ENCODE data around the gene GNAL.

GNAL gene

GRCh38 chr18:11809895-11810294, 120.8 kb downstream of the GNAL start:
- DNase-seq (ENCODE audit: low spot score) = no peak

GRCh38 chr18:11810379-11810778, 121.3 kb downstream of the GNAL start:
- DNase-seq (ENCODE audit: low spot score) = no peak

DNA sequence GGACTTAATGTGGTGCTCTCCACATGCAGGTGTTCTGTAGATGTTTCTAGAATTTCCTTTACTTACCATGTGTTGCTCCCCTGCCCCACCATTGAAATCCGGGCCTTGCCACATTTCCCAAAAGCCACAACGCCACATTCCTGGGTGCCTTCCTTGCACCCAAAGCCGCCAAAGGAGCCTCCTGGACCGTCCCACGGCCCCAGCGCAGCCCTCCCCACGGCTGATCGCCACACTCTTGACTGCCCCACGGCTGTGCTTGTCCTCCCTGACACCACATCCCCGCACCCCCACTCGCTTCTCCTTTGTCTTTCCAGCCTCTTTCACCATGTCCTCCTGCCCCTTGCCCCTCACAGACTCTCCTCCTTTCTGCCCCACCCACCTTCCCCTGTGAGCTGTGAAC, 121.9 kb downstream of the GNAL start:
- no peak for DNase-seq (ENCODE audit: low spot score)

GRCh38 chr18:11817229-11817628, 128.2 kb downstream of the GNAL start:
- no peak for DNase-seq (ENCODE audit: low spot score)

- no peak for DNase-seq (ENCODE audit: low spot score)
Measured at GRCh38 chr18:11818486-11819203, 129.6 kb downstream of the GNAL start.

GRCh38 chr18:11819938-11820337, 130.9 kb downstream of the GNAL start:
- no peak for DNase-seq (ENCODE audit: low spot score)

- no peak for DNase-seq (ENCODE audit: low spot score)
Measured at GRCh38 chr18:11820697-11821096, 131.6 kb downstream of the GNAL start.

- DNase-seq (ENCODE audit: low spot score) = no peak
Measured at GRCh38 chr18:11821208-11821607, 132.1 kb downstream of the GNAL start.

GRCh38 chr18:11821643-11822237, 132.7 kb downstream of the GNAL start:
- DNase-seq (ENCODE audit: low spot score) = no peak

- no peak for DNase-seq (ENCODE audit: low spot score)
Measured at GRCh38 chr18:11823545-11823944, 134.5 kb downstream of the GNAL start.

DNA sequence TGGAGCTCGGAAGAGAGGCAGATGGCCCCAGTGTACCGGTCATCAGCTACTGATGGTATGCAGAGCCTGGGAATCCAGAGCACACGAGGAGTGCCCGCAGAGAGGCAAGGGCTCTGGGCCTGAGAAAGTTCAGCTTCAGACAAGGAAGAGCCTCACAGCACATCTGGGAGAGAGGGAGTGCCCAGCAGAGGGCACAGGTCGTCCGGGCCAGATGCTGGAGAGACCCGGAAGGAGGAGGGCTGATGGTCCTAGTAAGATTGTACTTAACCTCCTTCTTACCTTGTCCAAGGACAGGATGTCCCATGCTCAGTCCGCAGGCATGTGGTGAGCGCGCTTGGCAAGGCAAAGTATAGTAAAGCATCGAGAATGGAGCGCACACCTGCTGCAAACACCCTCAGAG, 137.8 kb downstream of the GNAL start:
- DNase-seq (ENCODE audit: low spot score) = no peak

- DNase-seq (ENCODE audit: low spot score) = no peak
Measured at GRCh38 chr18:11828786-11829432, 139.8 kb downstream of the GNAL start.

DNA sequence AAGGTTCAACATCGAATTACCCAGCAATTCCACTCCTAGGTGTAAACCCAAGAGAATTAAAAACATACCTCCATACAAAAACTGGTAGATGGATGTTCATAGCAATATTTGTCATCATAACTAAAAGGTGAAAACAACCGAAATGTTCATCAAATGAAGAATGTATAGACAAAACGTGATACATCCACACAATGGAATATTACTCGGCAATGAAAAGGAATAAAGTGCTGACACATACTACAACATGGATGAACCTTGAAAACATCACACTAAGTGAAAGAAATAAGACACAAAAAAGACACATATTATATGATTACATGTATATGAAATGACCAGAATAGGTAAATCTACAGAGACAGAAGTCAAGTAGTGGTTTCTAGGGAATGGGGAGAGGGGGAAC, 141.5 kb downstream of the GNAL start:
- DNase-seq (ENCODE audit: low spot score) = no peak

DNA sequence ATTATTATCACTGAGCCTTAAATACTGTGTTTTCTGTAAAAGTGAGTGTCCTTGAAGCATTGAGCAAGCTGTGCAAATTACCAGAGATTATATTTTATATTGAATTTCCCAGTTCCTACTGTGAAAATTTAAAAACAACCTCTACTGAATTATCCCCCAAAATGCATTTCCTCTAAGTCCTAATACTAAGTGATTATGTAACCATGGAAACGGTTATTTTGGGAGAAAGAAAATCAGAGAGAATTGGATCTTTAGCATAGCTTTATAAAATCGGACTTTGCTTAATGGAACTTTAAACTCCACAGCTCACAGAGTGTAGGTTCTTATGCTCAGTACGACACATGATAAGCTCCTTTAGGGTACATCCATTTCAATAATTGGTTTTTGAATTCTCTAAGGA, 142.9 kb downstream of the GNAL start:
- DNase-seq (ENCODE audit: low spot score) = no peak

DNA sequence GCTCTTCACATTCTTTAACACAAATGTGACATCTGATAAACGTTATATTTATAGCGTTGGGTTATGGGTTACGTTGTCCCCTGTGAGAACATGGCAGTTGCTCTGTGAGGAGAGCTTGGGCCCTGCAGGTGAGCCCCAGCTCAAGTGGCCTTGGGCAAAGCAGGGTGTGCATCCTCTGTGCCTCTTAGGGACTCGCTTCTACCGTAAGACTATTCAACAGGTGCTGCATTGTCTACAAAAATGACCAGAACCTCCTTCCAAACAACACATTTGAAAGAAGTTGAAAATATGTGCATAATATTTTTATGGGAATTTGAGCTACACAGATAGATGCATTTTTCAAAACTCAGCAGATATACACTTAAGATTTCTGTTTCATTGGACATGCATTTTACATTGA, 145.7 kb downstream of the GNAL start:
- no peak for DNase-seq (ENCODE audit: low spot score)

DNA sequence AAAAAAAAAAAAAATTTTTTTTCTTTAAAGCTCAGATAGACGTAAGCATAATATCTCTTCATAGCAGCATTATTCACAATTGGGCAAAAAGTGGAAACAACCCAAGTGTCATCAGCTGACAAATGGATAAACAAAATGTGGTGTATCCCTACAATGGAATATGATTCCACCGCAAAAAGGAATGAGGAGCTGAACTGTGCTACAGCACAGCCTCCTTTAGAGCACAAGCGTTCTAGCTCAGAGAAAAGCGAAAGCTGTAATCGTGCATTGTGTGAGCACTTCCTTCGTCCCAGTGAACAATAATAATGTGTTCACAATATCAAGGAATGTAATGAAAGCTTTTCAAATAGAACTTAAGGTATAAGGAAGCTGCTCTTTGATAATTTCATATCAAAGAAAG, 150.5 kb downstream of the GNAL start:
- no peak for DNase-seq (ENCODE audit: low spot score)

- no peak for DNase-seq (ENCODE audit: low spot score)
Measured at GRCh38 chr18:11840493-11840892, 151.4 kb downstream of the GNAL start.

GRCh38 chr18:11842562-11842961, 153.5 kb downstream of the GNAL start:
- no peak for DNase-seq (ENCODE audit: low spot score)

DNA sequence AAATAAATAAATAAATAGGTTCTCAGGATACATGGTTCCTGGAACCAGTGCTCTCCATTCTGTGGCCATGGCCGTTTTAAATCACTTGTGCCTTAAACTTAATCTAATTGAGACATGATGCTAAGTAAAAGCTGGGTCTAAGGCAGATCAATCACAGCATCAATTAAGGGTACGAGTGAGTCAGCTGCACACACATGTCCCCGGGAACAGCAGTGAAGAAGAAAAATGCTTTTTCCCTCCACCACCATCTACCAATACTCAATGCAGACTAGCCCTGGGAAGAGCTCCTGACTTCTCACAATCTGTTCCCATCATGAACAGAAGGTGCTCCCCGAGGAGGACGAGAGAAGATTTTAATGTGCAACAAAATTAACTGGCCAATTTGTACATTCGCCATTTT, 155.4 kb downstream of the GNAL start:
- no peak for DNase-seq (ENCODE audit: low spot score)

DNA sequence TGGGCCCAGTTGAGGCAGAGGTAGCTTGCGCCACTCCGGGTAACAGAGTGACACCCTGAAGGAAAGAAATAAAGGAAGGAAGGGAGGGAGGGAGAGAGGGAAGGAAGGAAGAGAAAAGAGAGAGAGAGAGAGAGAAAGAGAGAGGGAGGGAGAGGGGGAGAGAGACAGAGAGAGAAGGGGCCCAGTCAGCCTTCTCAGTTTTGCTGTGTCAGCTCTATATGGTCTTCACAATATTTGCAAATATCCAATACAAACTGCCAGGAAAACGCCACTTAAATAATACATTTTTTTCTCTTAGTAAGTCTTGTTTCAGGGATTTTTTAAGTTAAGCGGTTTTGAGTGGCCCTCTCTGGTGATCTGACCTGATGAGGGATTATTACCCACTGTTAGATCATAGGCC, 156.6 kb downstream of the GNAL start:
- no peak for DNase-seq (ENCODE audit: low spot score)

DNA sequence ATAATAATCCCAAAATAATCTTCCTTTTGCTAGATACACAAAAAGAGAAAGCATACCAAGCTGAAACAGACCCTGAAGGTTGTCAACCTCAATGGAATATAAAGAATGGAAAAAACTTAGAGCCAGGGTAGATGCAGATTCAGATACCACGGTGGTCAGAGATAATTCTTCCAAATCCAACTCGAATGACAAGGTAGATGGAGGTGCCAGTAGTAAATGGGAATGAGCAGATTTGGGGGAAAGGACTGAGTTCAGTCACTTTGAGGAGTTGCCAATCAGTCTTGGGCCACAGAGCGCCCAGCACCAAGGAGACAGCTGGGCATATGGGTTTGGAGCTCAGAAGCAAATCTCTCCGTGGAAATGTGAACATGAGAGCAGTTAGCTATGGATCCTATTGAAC, 158.7 kb downstream of the GNAL start:
- DNase-seq (ENCODE audit: low spot score) = no peak

DNA sequence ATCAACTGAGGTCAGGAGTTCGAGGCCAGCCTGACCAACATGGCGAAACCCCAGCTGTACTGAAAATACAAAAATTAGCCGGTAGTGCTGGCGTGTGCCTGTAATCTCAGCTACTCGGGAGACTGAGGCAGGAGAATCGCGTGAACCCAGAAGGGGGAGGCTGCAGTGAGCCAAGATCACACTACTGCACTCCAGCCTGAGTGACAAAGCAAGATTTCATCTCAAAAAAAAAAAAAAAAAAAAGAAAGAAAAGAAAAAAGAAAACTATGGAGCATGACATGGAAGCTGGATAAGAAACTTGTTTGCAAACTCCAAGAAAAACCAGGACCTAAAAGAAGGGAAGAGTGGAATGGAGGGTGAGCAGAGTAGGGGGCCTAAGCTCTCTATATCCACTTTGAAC, 160.2 kb downstream of the GNAL start:
- DNase-seq (ENCODE audit: low spot score) = no peak

DNA sequence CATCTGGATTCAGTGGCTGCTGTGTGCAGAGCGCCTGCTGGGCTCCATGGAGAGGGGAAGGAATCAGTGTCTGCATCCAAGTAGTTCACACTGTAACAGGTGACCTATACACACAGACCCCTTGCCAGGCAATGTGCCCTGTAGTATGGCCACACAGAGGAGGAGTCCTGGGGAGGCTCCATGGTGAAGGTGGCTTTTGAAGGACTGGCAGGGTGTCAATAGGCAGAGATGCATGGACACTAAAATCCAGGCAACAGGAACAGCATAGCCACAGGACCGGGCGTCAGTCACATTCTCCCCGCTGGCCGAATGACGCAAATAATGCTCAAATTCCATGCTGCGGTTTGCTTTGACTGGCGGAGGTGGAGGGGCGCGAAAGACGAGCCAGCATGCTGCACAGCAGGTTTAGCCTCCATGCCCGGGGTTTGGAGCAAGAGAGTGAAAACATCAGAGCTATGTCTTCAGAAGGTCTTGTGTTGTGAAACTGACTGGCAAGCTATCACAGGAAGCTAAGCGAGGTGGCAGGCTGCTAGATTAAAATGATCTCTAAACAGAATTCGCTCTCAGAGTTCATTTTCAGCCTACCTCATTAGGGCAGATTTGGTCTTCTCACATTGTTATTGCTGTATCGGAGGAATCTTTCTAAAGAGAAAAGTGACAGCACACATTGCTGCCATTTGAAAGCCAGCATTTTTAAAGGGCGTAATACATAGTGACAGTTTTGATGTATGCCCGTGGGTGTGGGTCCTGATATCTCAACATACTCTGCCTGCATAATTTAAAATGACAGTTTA, 161.0 kb downstream of the GNAL start:
- DNase-seq (ENCODE audit: low spot score) = peak; percentile 80

Data from AG08396 (cell line).